Thoracic aorta endothelial cell (primary cell): Measurements from ENCODE around the gene OR52N1. TPM values are rescaled to one million over a fixed set of nuclear protein-coding genes. Genes with fewer than 3 reads are reported as not detected.

Experiments used
- total RNA-seq: library from RNA; depleted of rRNA; stranded (reverse); fragments of >200 nt; gene quantifications from 2 replicates; pipeline ENCODE4 v1.2.3, GENCODE V29; 2012

The OR52N1 gene
- total RNA-seq = not detected in 2 replicates

GRCh38 chr11:5791165-5791564 lies at the start of gene OR52N1:
OR52N1 (minus strand) TSS chr11:5791265; CDS start chr11:5788816, 2,449 bp downstream.

GRCh38 chr11:5808500-5809121 lies 17.5 kb upstream of the OR52N1 start, which contains the start of gene OR52N2:
OR52N2 (plus strand) TSS chr11:5808924; CDS start chr11:5820336, 11,412 bp downstream.

GRCh38 chr11:5783255-5783654 lies 7.8 kb downstream of the OR52N1 start, which contains the start of gene OR52N5:
OR52N5 (minus strand) TSS chr11:5783355; CDS start chr11:5778634, 4,721 bp downstream.

GRCh38 chr11:5753943-5754342 lies 37.1 kb downstream of the OR52N1 start, which contains the start of gene OR52N4:
OR52N4 (plus strand) TSS chr11:5754243; CDS start chr11:5754741, 498 bp downstream.

Other genes with a start within 250 kb of the OR52N1 start
- 0.22 TPM in 1 of 2 replicates, not detected in the other for gene OR52H1, start 242.7 kb downstream of the OR52N1 start, total RNA-seq
- not detected in 2 replicates for gene OR52B6, start 210.4 kb downstream of the OR52N1 start, total RNA-seq
- gene TRIM6, start 194.6 kb downstream of the OR52N1 start, total RNA-seq = 0.66 and 2.6 TPM in 2 replicates
- 8.0 and 10.6 TPM in 2 replicates for gene TRIM34, start 166.3 kb downstream of the OR52N1 start, total RNA-seq
- 71.9 and 92.7 TPM in 2 replicates for gene TRIM5, start 106.2 kb downstream of the OR52N1 start, total RNA-seq
- gene TRIM22, start 101.5 kb downstream of the OR52N1 start, total RNA-seq = 114 and 115 TPM in 2 replicates
- gene OR56B1, start 54.8 kb downstream of the OR52N1 start, total RNA-seq = not detected in 2 replicates
- gene OR52N4, start 37.0 kb downstream of the OR52N1 start, total RNA-seq = not detected in 2 replicates
- 0.07 TPM in 1 of 2 replicates, not detected in the other for gene OR52N5, start 7.9 kb downstream of the OR52N1 start, total RNA-seq
- not detected in 2 replicates for gene OR52N2, start 17.7 kb upstream of the OR52N1 start, total RNA-seq
- gene OR52E6, start 50.6 kb upstream of the OR52N1 start, total RNA-seq = not detected in 2 replicates
- gene OR52E8, start 66.4 kb upstream of the OR52N1 start, total RNA-seq = not detected in 2 replicates
- gene OR52E4, start 89.4 kb upstream of the OR52N1 start, total RNA-seq = not detected in 2 replicates
- gene OR52E5, start 101.9 kb upstream of the OR52N1 start, total RNA-seq = not detected in 2 replicates
- gene OR56A3, start 151.0 kb upstream of the OR52N1 start, total RNA-seq = not detected in 2 replicates
- not detected in 2 replicates for gene OR56A5, start 177.2 kb upstream of the OR52N1 start, total RNA-seq
- gene OR52L1, start 195.7 kb upstream of the OR52N1 start, total RNA-seq = not detected in 2 replicates
- gene OR56A4, start 215.7 kb upstream of the OR52N1 start, total RNA-seq = not detected in 2 replicates
- gene OR56A1, start 239.5 kb upstream of the OR52N1 start, total RNA-seq = under 0.01 TPM in 1 of 2 replicates, not detected in the other